Progenitor cell of endocrine pancreas (in vitro differentiated cells): ENCODE measurements around the gene ACAP1. TPM values are rescaled to one million over a fixed set of nuclear protein-coding genes. Genes with fewer than 3 reads are reported as not detected.
A peak's percentile ranks its signal among the peaks of the same experiment; 100 is the strongest.

Experiments used
- DNase-seq: peaks from one replicate; pipeline ENCODE4 v3.0.0; 2021; ENCODE audit warnings: low spot score; ENCODE audit not compliant: unreplicated experiment
- H3K27ac Mint-ChIP-seq: 2 replicates; pipeline ENCODE4 v1.8.0; 2021; ENCODE audit warnings: mild to moderate bottlenecking, moderate library complexity, mixed read lengths
- H3K27me3 Mint-ChIP-seq: 2 replicates; pipeline ENCODE4 v1.8.0; 2021; ENCODE audit warnings: mixed read lengths
- H3K36me3 Mint-ChIP-seq: 2 replicates; pipeline ENCODE4 v1.8.0; 2022; ENCODE audit warnings: mixed read lengths; ENCODE audit not compliant: insufficient read depth
- H3K4me1 Mint-ChIP-seq: 2 replicates; pipeline ENCODE4 v1.8.0; 2021; ENCODE audit warnings: low read depth, mixed read lengths
- H3K4me3 Mint-ChIP-seq: 2 replicates; pipeline ENCODE4 v1.8.0; 2021; ENCODE audit warnings: low read depth, mild to moderate bottlenecking, moderate library complexity, mixed read lengths
- H3K9me3 Mint-ChIP-seq: 2 replicates; pipeline ENCODE4 v1.8.0; 2021; ENCODE audit warnings: low read depth, mixed read lengths
- CTCF ChIP-seq: fragments of 200-600 bp; sonication (generic); IDR thresholded peaks from one replicate; pipeline ENCODE4 v1.5.0; 2021; ENCODE audit warnings: antibody characterized with exemption, mild to moderate bottlenecking; ENCODE audit not compliant: unreplicated experiment
- total RNA-seq: library from RNA; stranded (reverse); gene quantifications from 2 replicates; pipeline ENCODE4 v1.2.1, GENCODE V29; 2021

The ACAP1 gene
- total RNA-seq, 1 donor from 2014 or later = 1.0 TPM

DNA sequence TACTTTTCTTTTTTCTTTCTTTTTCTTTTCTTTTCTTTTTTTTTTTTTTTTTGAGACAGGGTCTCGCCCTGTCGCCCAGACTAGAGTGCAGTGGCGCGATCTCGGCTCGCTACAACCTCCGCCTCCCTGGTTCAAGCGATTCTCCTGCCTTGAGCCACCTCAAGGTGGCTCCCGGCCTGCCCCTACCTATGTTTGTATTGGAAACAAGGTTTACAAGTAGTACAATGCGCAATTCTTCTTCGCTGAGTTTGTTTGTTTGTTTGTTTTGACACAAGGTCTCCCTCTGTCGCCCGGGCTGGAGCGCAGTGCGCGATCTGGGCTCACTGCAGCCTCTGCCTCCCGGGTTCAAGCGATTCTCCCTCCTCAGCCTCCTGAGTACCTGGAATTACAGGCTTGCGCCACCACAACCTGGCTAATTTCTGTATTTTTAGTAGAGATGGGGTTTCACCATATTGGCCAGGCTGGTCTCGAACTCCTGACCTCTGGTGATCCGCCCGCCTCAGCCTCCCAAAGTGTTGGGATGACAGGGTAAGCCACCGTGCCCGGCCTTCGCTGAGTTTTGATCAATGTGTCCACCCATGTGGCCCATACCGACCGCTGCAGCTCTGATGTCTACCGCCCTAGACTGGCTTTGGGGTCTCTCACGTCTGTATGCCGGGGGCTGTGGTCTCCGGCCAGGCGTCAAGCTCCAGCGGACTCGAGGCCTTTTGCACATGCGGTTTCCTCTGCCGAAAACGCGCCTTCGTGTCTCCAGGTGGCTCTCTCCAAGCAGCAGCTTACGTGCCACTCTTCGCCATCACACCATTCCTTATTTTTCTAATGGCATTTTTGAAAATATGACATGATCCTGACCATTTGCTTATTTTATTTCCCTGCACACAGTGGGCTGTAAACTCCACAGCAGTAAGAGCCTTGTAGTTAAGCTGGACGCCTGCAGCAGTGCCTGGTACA, 40.8 kb upstream of the ACAP1 start:
- no peaks in the 10 kb centered on the region for H3K9me3 Mint-ChIP-seq
- DNase-seq = no peak
- peaks cover 56% of the 10 kb centered on the region for H3K27me3 Mint-ChIP-seq
- peak overlapping the region; percentile 61 for H3K4me3 Mint-ChIP-seq
- peaks cover 8% of the 10 kb centered on the region for H3K4me1 Mint-ChIP-seq
- TF ChIP-seq CTCF = peak; percentile 9
- H3K27ac Mint-ChIP-seq = no peak overlapping the region
- no peaks in the 10 kb centered on the region for H3K36me3 Mint-ChIP-seq

DNA sequence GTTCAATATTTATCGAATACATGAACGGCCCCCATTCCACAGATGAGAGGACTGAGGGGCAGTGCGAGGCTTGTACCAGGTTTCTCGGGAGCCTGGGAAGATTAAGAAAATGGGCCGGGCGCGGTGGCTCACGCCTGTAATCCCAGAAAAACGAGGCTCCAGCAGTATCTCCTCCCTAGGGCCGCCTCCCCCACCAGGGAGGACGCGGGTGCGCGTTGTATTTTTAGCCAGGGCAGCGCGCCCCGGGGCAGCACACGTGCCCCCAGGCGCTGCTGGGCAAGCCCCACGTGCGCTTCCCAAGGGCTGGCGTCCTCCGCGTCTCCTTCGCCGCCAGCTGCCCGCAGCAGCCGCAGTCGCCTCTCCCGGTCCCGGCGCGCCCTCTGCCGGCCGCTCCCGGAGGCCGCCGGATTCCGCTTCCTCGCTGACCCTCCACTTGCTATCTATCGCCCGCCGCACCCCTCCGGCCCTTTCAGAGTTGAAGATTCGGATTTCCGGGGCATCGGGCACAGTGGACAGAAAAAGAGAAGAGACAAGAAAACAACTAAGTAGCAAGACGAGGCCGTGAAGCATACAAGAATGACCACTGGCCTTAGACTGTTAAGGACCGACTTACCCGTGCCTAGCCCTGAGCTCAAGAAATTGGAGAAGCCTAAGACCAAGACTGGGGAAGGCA, 40.0 kb upstream of the ACAP1 start:
- TF ChIP-seq CTCF = peak; percentile 98
- peak; percentile 86 for DNase-seq
- peaks cover 50% of the 10 kb centered on the region for H3K27me3 Mint-ChIP-seq
- H3K9me3 Mint-ChIP-seq = no peaks in the 10 kb centered on the region
- peaks cover 8% of the 10 kb centered on the region for H3K4me1 Mint-ChIP-seq
- H3K4me3 Mint-ChIP-seq = peak overlapping the region; percentile 11
- H3K27ac Mint-ChIP-seq = no peak overlapping the region
- no peaks in the 10 kb centered on the region for H3K36me3 Mint-ChIP-seq

- Mint-ChIP-seq H3K4me3 (no peak overlapping the region), H3K27ac (no peak overlapping the region), H3K36me3 (peaks cover under 1% of the 10 kb centered on the region), H3K9me3 (no peaks in the 10 kb centered on the region), H3K27me3 (peaks cover 9% of the 10 kb centered on the region), H3K4me1 (peaks cover 9% of the 10 kb centered on the region)
- no peak for DNase-seq
- no peak for TF ChIP-seq CTCF
Measured at GRCh38 chr17:7304179-7304578, 32.1 kb upstream of the ACAP1 start.

DNA sequence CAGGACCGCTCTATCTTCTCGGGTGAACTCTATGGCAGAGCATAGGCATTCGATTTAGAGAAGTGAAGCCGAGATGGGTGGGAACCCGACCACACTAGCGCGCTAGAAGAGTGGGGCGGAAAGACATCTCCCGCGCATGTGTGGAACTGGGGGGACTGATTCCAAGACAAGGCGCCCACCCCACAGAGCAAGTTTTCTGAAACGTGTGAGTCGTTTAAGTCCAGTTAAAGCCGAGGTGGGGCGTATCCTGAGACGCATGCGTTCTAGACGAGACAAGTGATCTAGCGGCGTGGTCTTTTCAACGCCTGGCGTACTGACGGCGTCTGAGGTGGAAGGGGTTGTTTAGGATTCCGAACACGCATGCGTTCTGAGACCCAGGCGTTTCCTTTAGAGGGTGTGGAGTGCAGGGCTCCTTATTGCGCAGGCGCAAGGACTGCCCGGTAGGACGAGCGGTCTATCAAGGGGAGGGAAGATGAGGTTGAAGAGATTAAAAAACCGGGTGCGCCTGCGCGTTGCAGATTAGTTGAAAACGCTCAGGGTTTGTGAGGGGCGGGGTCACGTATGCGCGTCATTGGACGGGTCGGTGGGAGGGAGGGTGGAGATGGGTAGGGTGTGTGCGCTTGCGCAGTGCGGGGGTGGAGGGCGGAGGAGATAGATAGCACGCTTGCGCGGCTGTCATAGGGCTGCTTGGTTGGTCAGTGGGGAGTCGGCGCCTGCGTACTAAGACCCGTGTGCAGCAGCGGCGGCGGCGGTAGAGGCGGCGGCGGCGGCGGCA, 29.2 kb upstream of the ACAP1 start, which contains the start of gene EIF5A:
Gene EIF5A, plus strand, starts transcription at position 718 of the 775 bp plus-strand sequence. CDS start 2,008 bp downstream, outside the sequence.
- Mint-ChIP-seq H3K9me3 (no peaks in the 10 kb centered on the region), H3K27ac (peak within 1 kb of the TSS; percentile 99), H3K36me3 (peaks cover 17% of the 10 kb centered on the region), H3K4me1 (peaks cover 19% of the 10 kb centered on the region), H3K27me3 (no peaks in the 10 kb centered on the region), H3K4me3 (peak within 1 kb of the TSS; percentile 93)
- DNase-seq = peak; percentile 99
- no peak for TF ChIP-seq CTCF
